Mesenchymal stem cell (in vitro differentiated cells and primary cell): ENCODE measurements around the gene JPH3.

Experiments used
- DNase-seq: peaks from one replicate; pipeline ENCODE4 v3.0.0-alpha.2; 2013
- H2AFZ ChIP-seq: one replicate; pipeline ENCODE4 v1.6.1; 2013; ENCODE audit warnings: low read depth, mild to moderate bottlenecking, control low read depth, inconsistent platforms, low read length, moderate library complexity
- H2AK5ac ChIP-seq: 2 replicates; pipeline ENCODE4 v1.6.1; 2013; ENCODE audit warnings: low read length, moderate library complexity, mild to moderate bottlenecking, inconsistent platforms; ENCODE audit not compliant: severe bottlenecking
- H2BK120ac ChIP-seq: one replicate; pipeline ENCODE4 v1.6.1; 2013; ENCODE audit warnings: low read depth, mild to moderate bottlenecking, inconsistent platforms, low read length, moderate library complexity
- H2BK12ac ChIP-seq, 2 experiments: one replicate each; pipeline ENCODE4 v1.6.1; 2013; ENCODE audit warnings: inconsistent platforms in 2 of 2, low read length in 2 of 2, mild to moderate bottlenecking in 2 of 2, moderate library complexity in 2 of 2, control low read depth in 1 of 2
- H2BK15ac ChIP-seq: one replicate; pipeline ENCODE4 v1.6.1; 2013; ENCODE audit warnings: mild to moderate bottlenecking, low read depth, inconsistent platforms; ENCODE audit not compliant: poor library complexity, severe bottlenecking
- H2BK5ac ChIP-seq: 2 replicates; pipeline ENCODE4 v1.6.1; 2013; ENCODE audit warnings: low read depth, mild to moderate bottlenecking, low read length, control low read depth, inconsistent platforms; ENCODE audit not compliant: poor library complexity, severe bottlenecking
- H3K14ac ChIP-seq, 2 experiments: one replicate each; pipeline ENCODE4 v1.6.1; 2013; ENCODE audit warnings: inconsistent platforms in 2 of 2, low read length in 2 of 2, control low read depth in 1 of 2, mild to moderate bottlenecking in 1 of 2, moderate library complexity in 1 of 2
- H3K18ac ChIP-seq, 2 experiments: one replicate each; pipeline ENCODE4 v1.6.1; 2013; ENCODE audit warnings: inconsistent platforms in 2 of 2, low read length in 2 of 2, control low read depth in 1 of 2, low read depth in 1 of 2, mild to moderate bottlenecking in 1 of 2
- H3K23ac ChIP-seq, 2 experiments: one replicate each; pipeline ENCODE4 v1.6.1; 2013; ENCODE audit warnings: inconsistent platforms in 2 of 2, low read length in 2 of 2, mild to moderate bottlenecking in 2 of 2, moderate library complexity in 2 of 2, control low read depth in 1 of 2
- H3K27ac ChIP-seq: 2 replicates; pipeline ENCODE4 v1.5.1; 2013; ENCODE audit warnings: mild to moderate bottlenecking, moderate library complexity, low read length, control low read depth, inconsistent platforms; ENCODE audit not compliant: poor library complexity, severe bottlenecking
- H3K27me3 ChIP-seq, 2 experiments: 2 replicates each; pipeline versions ENCODE4 v1.6.1 to v1.7.0; 2013; ENCODE audit warnings: low read length in 2 of 2, mild to moderate bottlenecking in 2 of 2, moderate library complexity in 2 of 2, control low read depth in 1 of 2, inconsistent platforms in 1 of 2; ENCODE audit not compliant: control insufficient read depth in 1 of 2, insufficient read depth in 1 of 2
- H3K36me3 ChIP-seq, 2 experiments: 2 replicates each; pipeline versions ENCODE4 v1.6.1 to v1.7.0; 2013; ENCODE audit warnings: low read length in 2 of 2, control low read depth in 1 of 2, inconsistent platforms in 1 of 2, low read depth in 1 of 2, mild to moderate bottlenecking in 1 of 2; ENCODE audit not compliant: insufficient read depth in 2 of 2, control insufficient read depth in 1 of 2
- H3K4ac ChIP-seq, 2 experiments: one replicate each; pipeline ENCODE4 v1.6.1; 2013; ENCODE audit warnings: inconsistent platforms in 2 of 2, low read length in 2 of 2, mild to moderate bottlenecking in 2 of 2, moderate library complexity in 2 of 2, control low read depth in 1 of 2, low read depth in 1 of 2
- H3K4me1 ChIP-seq: 2 replicates; pipeline ENCODE4 v1.6.1; 2013; ENCODE audit warnings: low read depth, low read length, control low read depth; ENCODE audit not compliant: control insufficient read depth, insufficient read depth
- H3K4me2 ChIP-seq: 2 replicates; pipeline ENCODE4 v1.6.1; 2013; ENCODE audit warnings: low read length, mild to moderate bottlenecking, inconsistent platforms; ENCODE audit not compliant: poor library complexity, severe bottlenecking
- H3K4me3 ChIP-seq, 2 experiments: 2 replicates each; pipeline versions ENCODE4 v1.5.1 to v1.7.0; 2013; ENCODE audit warnings: low read length in 2 of 2, mild to moderate bottlenecking in 2 of 2, control low read depth in 1 of 2, low read depth in 1 of 2; ENCODE audit not compliant: insufficient read depth in 1 of 2
- H3K79me1 ChIP-seq: replicated peaks from 2 replicates; pipeline ENCODE4 v1.6.1; 2013; ENCODE audit warnings: mild to moderate bottlenecking, control low read depth, low read length, inconsistent platforms; ENCODE audit not compliant: poor library complexity, severe bottlenecking
- H3K9ac ChIP-seq: 2 replicates; pipeline ENCODE4 v1.7.0; 2013; ENCODE audit warnings: mild to moderate bottlenecking, low read length, moderate library complexity
- H3K9me3 ChIP-seq: 2 replicates; pipeline ENCODE4 v1.7.0; 2013; ENCODE audit warnings: mild to moderate bottlenecking, low read length; ENCODE audit not compliant: control insufficient read depth
- H4K8ac ChIP-seq: one replicate; pipeline ENCODE4 v1.6.1; 2013; ENCODE audit warnings: inconsistent platforms, mild to moderate bottlenecking, low read length, moderate library complexity
- H4K91ac ChIP-seq: one replicate; pipeline ENCODE4 v1.6.1; 2013; ENCODE audit warnings: mild to moderate bottlenecking, low read length, inconsistent platforms
- WGBS: methylation state at CpG from one replicate; pipeline ENCODE4 v1.1.7; 2013; ENCODE audit warnings: mixed read lengths; 5-methylcytosine and 5-hydroxymethylcytosine counted together

Gene JPH3

DNA sequence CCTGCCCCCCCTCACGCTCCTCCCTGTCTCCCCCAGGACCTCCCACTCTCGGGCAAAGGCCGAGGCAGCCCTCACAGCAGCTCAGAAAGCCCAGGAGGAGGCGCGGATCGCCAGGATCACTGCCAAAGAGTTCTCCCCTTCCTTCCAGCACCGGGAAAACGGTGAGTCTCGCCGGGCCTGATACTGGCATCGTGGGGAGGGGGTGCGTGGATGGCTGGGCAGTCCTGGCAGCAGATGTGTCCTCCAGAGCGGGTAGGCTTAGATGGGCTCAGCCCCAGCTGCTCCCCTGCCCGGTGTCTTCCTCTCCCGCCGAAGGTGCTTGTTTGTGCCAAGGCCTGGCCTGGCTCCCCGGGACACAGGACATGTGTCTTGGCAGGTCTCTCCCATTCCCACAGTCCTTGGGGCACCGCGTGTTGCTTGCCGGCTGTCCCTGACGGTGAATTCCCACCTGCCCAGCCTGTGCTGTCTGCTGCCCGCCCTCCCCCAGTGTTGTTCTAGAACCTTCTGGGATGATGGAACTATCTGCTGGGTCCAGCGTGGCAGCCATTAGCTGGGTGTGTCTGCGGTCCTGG, 81.9 kb downstream of the JPH3 start:
- Histone ChIP-seq H3K4ac (no peak overlapping the region), H3K79me1 (no peaks in the 10 kb centered on the region), H2BK120ac (no peak overlapping the region), H3K4me1 (peaks cover 9% of the 10 kb centered on the region), H2BK15ac (no peak overlapping the region), H3K14ac (no peak overlapping the region), H4K91ac (no peak overlapping the region), H3K18ac (no peak overlapping the region), H3K9ac (no peak overlapping the region), H2BK12ac (no peak overlapping the region), H3K36me3 (no peaks in the 10 kb centered on the region), H2AFZ (no peak overlapping the region), H4K8ac (no peak overlapping the region), H2BK5ac (no peak overlapping the region), H3K4me2 (no peak overlapping the region), H3K23ac (no peak overlapping the region), H3K27ac (no peak overlapping the region), H3K4me3 (no peak overlapping the region), H2AK5ac (no peak overlapping the region), H3K27me3 (peaks cover 15 to 73% of the 10 kb centered on the region in 2 experiments), H3K9me3 (no peaks in the 10 kb centered on the region)
- 88% methylated on average over 24 of the region's 24 CpGs for WGBS
- no peak for DNase-seq

DNA sequence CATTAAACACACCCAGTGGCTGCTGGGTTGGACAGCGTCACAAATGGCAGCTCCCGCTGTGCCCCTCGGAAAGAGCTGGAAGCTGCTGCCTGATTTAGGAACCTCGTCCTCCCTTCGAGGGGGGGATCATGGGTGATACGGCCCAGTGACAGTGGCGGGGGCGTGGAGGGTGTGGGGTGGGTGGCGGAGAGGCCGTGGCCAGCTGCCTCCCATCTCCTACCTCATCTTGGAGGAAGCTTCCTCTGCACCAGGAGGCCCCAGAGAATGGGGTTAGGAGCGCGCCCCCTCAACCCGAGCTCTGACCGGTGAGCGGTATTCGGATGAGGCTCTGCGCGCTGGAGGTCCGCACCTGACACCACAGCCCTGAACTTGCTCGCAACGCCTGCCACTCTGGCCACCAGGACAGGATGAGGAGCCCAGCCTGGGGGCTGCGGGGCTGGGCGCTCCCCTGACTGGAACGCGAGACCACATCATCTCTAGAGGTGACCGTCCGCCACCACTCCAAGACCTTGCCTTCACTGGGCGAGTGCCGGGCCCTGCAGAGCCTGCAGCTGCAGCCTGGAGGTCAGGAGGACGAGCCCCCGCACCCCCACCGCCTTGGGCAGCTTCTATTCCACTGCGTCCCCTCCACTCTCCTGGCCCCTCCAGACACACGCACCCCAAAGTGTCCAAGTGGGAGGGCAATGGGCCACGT, 82.5 kb downstream of the JPH3 start:
- Histone ChIP-seq H3K27ac (no peak overlapping the region), H2BK120ac (no peak overlapping the region), H3K23ac (no peak overlapping the region), H3K4ac (no peak overlapping the region), H3K36me3 (no peaks in the 10 kb centered on the region), H3K18ac (no peak overlapping the region), H3K14ac (no peak overlapping the region), H2AFZ (no peak overlapping the region), H3K9ac (no peak overlapping the region), H3K9me3 (no peaks in the 10 kb centered on the region), H2BK5ac (no peak overlapping the region), H2AK5ac (no peak overlapping the region), H2BK15ac (no peak overlapping the region), H3K79me1 (no peaks in the 10 kb centered on the region), H4K8ac (no peak overlapping the region), H3K4me1 (peaks cover 9% of the 10 kb centered on the region), H3K27me3 (peaks cover 15 to 70% of the 10 kb centered on the region in 2 experiments), H2BK12ac (no peak overlapping the region), H3K4me3 (no peak overlapping the region), H4K91ac (no peak overlapping the region), H3K4me2 (no peak overlapping the region)
- WGBS, result 91% methylated on average over 34 of the region's 35 CpGs
- no peak for DNase-seq

DNA sequence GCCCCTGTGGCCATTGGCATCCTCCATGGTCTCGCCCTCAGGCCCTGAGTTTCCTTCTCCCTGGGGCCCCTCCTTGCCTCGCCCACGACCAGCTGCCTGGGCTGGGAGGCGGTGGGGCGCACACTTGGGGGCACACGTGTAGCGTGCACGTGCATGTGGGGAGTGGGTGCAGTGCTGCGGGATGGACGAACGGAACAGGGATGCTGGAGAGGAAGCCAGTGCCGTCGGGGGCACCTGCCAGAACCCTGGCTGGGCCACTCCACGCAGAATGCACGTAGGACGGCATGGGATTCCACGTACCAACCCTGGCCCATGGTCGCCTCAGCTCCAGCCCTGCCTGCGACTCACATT, 83.1 kb downstream of the JPH3 start:
- Histone ChIP-seq H2BK5ac (no peak overlapping the region), H3K4me2 (no peak overlapping the region), H3K9me3 (no peaks in the 10 kb centered on the region), H2BK15ac (no peak overlapping the region), H3K79me1 (no peaks in the 10 kb centered on the region), H4K91ac (no peak overlapping the region), H4K8ac (no peak overlapping the region), H3K14ac (no peak overlapping the region), H3K18ac (no peak overlapping the region), H2BK120ac (no peak overlapping the region), H3K4me1 (peaks cover 9% of the 10 kb centered on the region), H3K9ac (no peak overlapping the region), H3K4ac (no peak overlapping the region), H3K36me3 (no peaks in the 10 kb centered on the region), H2BK12ac (no peak overlapping the region), H3K23ac (no peak overlapping the region), H3K27me3 (peaks cover 15 to 70% of the 10 kb centered on the region in 2 experiments), H2AFZ (no peak overlapping the region), H3K27ac (no peak overlapping the region), H3K4me3 (no peak overlapping the region), H2AK5ac (no peak overlapping the region)
- WGBS, result 96% methylated on average over 19 of the region's 19 CpGs
- DNase-seq, result no peak

DNA sequence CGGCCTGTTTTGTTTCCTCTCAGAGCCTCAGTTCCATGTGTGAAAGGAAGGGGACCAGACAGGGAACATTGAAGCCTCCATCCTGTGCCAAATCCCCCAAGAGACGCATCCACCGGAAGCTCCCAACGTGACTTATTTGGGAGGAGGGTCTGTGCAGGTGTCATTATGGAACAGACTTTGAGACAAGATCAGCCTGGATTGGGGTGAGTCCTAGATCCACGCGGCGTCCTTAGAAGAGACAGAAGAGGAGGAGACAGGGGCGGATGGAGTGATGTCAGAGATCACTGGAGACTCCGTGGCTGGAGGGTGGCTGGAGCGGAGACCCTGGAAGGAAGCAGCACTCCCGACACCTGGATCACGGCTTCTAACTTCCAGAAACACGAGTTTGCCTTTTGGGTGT, 83.5 kb downstream of the JPH3 start:
- Histone ChIP-seq H2BK15ac (no peak overlapping the region), H3K27me3 (peaks cover 15 to 74% of the 10 kb centered on the region in 2 experiments), H3K4ac (no peak overlapping the region), H3K9ac (no peak overlapping the region), H3K4me3 (no peak overlapping the region), H2BK5ac (no peak overlapping the region), H3K14ac (no peak overlapping the region), H2AFZ (no peak overlapping the region), H2AK5ac (no peak overlapping the region), H2BK12ac (no peak overlapping the region), H4K91ac (no peak overlapping the region), H3K27ac (no peak overlapping the region), H4K8ac (no peak overlapping the region), H3K36me3 (no peaks in the 10 kb centered on the region), H3K9me3 (no peaks in the 10 kb centered on the region), H3K4me1 (peaks cover 9% of the 10 kb centered on the region), H3K4me2 (no peak overlapping the region), H2BK120ac (no peak overlapping the region), H3K23ac (no peak overlapping the region), H3K18ac (no peak overlapping the region), H3K79me1 (no peaks in the 10 kb centered on the region)
- 89% methylated on average over 13 of the region's 13 CpGs for WGBS
- no peak for DNase-seq
